ENCODE results near the gene SERPINB3. TPM values are rescaled to one million over a fixed set of nuclear protein-coding genes. Genes with fewer than 3 reads are reported as not detected.

The SERPINB3 gene
- polyA plus RNA-seq, 3 donors from 2014 or later: not detected

DNA sequence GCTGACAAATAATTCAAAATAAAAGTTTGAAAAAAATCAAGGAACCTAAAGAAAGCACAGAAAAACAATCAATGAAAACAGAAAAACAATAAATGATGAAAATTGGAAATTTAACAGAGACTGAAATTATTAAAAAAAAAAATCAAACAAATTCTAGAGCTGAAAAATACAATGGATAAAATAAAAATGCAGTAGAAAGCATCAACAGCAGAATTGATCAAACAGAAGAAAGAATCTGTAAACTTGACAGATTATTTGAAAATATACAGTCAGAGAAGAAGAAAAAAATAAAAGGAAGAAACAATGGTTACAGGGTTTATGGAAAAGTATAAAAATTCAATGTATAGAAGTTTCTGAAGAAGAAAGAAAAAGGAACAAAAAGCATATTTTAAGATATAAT is 33.9 kb downstream of the SERPINB3 start:
- no peaks in the 10 kb centered on the region for H3K4me1 Mint-ChIP-seq
- DNase-seq: no peak
- H3K27ac Mint-ChIP-seq: no peak overlapping the region
- H3K27me3 Mint-ChIP-seq (ENCODE audit: low read depth in 3 of 3): peaks cover under 1 to 5% (median 2%) of the 10 kb centered on the region in 3 donors
- peaks cover 14 to 46% (median 33%) of the 10 kb centered on the region in 6 donors for H3K9me3 Mint-ChIP-seq
- no peak overlapping the region for H3K4me3 Mint-ChIP-seq
- H3K36me3 Mint-ChIP-seq: no peaks in the 10 kb centered on the region

DNA sequence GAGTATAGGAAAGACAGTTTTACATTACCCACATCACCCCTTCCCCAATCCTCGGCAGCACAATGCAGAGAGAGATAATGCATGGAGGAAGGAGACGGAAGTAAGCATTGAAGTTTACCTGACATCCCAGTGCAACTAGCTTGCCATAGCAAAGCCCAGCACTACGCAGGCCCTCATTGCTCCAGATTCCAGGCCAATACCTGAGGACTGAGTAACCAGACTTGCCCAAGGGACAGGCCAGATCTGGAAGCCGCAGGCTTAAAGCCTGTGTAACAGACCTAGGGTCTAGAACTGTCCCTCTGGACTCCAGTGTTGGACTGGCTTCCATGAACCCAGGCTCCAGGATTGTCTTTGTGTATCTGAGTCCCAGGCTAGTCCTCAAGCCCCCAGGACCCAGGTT is 35.3 kb downstream of the SERPINB3 start:
- Mint-ChIP-seq H3K4me3 (no peak overlapping the region), H3K9me3 (peaks cover 20 to 49% (median 35%) of the 10 kb centered on the region in 6 donors), H3K4me1 (no peaks in the 10 kb centered on the region), H3K36me3 (no peaks in the 10 kb centered on the region), H3K27me3 (ENCODE audit: low read depth in 3 of 3) (peaks cover 0 to 5% (median 3%) of the 10 kb centered on the region in 3 donors), H3K27ac (no peak overlapping the region)
- no peak for DNase-seq

DNA sequence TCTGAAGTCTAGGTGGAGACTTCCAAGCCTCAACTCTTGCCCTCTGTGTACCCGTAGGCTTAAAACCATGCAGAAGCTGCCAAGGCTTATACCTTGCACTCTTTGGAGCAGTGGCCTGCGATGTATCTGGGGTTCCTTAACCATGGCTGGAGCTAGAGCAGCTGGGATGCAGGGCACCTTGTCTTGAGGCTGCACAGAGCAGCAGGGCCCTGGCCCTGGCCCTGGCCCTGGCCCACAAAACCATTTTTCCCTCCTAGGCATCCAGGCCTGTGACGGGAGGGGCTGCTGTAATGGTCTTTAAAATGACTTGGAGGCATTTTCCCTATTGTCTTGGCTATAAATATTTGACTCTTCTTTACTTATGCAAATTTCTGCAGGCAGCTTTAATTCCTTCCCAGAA is 36.8 kb downstream of the SERPINB3 start:
- H3K27ac Mint-ChIP-seq: no peak overlapping the region
- no peaks in the 10 kb centered on the region for H3K4me1 Mint-ChIP-seq
- H3K36me3 Mint-ChIP-seq: no peaks in the 10 kb centered on the region
- peaks cover 19 to 49% (median 34%) of the 10 kb centered on the region in 6 donors for H3K9me3 Mint-ChIP-seq
- DNase-seq: no peak
- no peak overlapping the region for H3K4me3 Mint-ChIP-seq
- peaks cover 0 to 5% (median 3%) of the 10 kb centered on the region in 3 donors for H3K27me3 Mint-ChIP-seq (ENCODE audit: low read depth in 3 of 3)

DNA sequence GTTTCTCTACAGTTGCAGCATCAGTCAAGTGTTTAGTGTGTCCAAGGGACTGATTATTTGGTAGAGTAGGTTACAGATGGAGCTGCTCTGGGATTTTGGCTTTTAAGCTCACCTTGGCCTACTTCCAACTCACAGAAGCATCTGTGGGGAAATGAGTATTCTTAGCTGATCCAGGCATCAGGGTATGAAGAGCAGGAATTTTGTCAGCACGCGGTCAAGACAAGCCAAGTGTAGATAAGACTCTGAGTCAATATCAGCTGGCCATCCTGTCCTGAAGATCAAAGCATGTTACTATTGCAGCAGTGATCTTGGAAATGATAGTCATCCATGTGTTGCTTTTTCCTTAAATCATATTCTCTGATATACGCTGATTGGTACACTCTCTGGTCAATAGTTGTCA is 42.0 kb downstream of the SERPINB3 start:
- no peak for DNase-seq
- H3K4me3 Mint-ChIP-seq: no peak overlapping the region

DNA sequence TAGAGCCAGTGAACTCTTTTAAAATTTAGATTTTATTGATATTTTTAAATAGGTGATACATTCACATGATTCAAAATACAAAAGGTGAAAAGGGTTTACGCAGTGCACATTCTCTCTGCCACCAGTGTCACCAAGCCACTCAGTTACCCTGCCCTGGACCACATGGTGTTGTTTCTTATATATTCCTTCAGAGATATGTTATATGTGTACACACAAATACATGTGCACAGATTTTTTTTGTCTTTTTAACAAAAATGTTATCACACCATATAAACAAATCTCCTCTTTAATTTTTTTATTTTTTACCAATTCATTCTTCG is 43.8 kb downstream of the SERPINB3 start:
- no peak for DNase-seq
- Mint-ChIP-seq H3K9me3 (peaks cover 0 to 10% (median 4%) of the 10 kb centered on the region in 6 donors), H3K4me3 (no peak overlapping the region), H3K27me3 (ENCODE audit: low read depth in 3 of 3) (peaks cover 0 to 6% (median 2%) of the 10 kb centered on the region in 3 donors), H3K27ac (no peak overlapping the region), H3K4me1 (no peaks in the 10 kb centered on the region), H3K36me3 (no peaks in the 10 kb centered on the region)

More for the DNA sequence above, 42.0 kb downstream of the SERPINB3 start:
- Mint-ChIP-seq H3K27ac (no peak overlapping the region), H3K4me1 (no peaks in the 10 kb centered on the region), H3K9me3 (peaks cover 4 to 21% (median 9%) of the 10 kb centered on the region in 6 donors), H3K36me3 (no peaks in the 10 kb centered on the region), H3K27me3 (ENCODE audit: low read depth in 3 of 3) (peaks cover 0 to 6% (median 2%) of the 10 kb centered on the region in 3 donors)

DNA sequence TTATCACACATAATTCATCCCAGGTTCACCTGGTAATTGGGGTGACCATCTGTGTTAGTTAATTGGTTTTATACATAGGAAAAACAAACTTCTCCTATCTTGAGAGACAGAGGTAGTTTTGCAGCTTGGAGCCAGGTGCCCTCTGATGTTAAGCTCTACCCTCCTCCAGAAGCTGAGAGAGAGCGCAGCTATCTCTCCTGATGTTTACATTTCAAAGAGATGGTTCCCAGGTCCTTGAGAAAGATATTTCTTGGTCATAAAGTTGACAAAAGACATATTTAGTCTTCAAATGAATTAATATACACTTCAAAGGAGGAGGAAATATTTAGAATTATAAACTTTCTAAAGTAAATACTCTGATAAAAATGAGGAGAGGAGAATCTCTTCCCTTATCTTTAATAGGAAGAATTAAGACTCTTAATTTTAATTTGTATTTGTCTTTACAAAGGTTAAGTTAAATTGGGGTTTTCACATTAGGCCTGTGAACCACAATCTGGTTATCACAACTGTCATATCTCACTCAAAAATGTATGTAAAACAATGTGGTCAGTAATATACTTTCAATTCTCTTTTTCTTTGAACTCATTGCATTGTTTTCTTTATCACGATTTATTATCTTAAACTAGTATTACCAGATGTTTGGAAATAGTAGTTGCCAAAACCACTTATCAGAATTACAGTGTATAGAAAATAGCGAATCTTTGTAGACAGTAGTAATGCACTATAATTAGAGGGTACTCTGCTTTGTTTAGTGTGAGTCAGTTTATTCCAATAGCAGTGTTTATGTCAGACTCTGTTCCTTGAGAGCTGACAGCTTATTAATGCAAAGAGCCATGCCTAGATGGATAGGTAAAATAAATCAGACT is 44.4 kb downstream of the SERPINB3 start:
- no peak for DNase-seq
- Mint-ChIP-seq H3K36me3 (no peaks in the 10 kb centered on the region), H3K27ac (no peak overlapping the region), H3K9me3 (peaks cover 0 to 10% (median under 1%) of the 10 kb centered on the region in 6 donors), H3K4me1 (no peaks in the 10 kb centered on the region), H3K27me3 (ENCODE audit: low read depth in 3 of 3) (peaks cover 0 to 3% (median 2%) of the 10 kb centered on the region in 3 donors), H3K4me3 (no peak overlapping the region)

DNA sequence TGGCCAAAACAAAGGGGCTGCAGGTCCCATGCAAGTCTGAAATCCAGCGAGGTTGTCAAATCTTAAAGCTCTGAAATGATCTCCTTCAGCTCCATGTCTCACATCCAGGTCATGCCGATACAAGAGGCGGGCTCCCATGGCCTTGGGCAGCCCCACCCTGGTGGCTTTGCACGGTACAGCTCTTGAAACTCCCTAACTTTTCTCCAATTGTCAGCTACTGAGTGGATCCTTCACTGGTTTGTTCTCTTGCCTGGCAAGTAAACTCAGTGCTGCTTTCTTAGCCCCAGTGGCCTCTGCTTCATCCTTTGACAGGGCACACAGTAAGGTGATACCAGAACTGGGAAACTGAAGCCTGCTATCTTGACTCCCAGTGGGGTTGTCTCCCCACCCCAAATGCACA is 48.3 kb downstream of the SERPINB3 start:
- H3K36me3 Mint-ChIP-seq: no peaks in the 10 kb centered on the region
- no peaks in the 10 kb centered on the region for H3K4me1 Mint-ChIP-seq
- H3K4me3 Mint-ChIP-seq: no peak overlapping the region
- DNase-seq: no peak
- H3K9me3 Mint-ChIP-seq: peaks cover 0 to 6% (median 0%) of the 10 kb centered on the region in 6 donors
- no peak overlapping the region for H3K27ac Mint-ChIP-seq
- H3K27me3 Mint-ChIP-seq (ENCODE audit: low read depth in 3 of 3): peaks cover 0 to 5% (median 2%) of the 10 kb centered on the region in 3 donors

DNA sequence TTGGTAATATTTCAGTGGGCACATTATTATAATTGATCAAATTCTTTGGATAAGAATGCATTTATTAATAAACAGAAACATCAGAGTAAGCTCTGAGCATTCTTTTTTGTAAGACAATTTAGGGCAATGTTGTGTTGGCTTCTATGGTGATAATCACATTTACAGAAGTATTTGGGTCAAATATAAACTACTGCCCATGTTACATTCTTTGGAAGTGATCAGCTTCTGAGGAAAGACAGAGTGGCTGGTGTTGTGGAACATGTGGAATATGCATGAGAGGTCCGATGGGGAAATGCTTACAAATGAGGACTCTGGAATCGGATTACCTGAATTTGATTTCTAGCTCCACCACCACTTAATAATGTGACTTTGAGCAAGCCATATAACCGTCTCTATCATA is 55.2 kb downstream of the SERPINB3 start:
- peaks cover 2 to 4% (median 2%) of the 10 kb centered on the region in 3 donors for H3K27me3 Mint-ChIP-seq (ENCODE audit: low read depth in 3 of 3)
- no peak for DNase-seq
- no peaks in the 10 kb centered on the region for H3K4me1 Mint-ChIP-seq
- peaks cover 0 to 2% (median 0%) of the 10 kb centered on the region in 3 donors for H3K36me3 Mint-ChIP-seq
- peaks cover 0 to 8% (median 0%) of the 10 kb centered on the region in 6 donors for H3K9me3 Mint-ChIP-seq
- no peak overlapping the region for H3K27ac Mint-ChIP-seq
- H3K4me3 Mint-ChIP-seq: no peak overlapping the region

Other genes starting within 250 kb of the SERPINB3 start
- gene VPS4B, start 239.4 kb downstream of the SERPINB3 start, polyA plus RNA-seq: 10 to 100 TPM; 63.5 to 99.1 (median 75.5) TPM
- gene SERPINB5, start 184.9 kb downstream of the SERPINB3 start, polyA plus RNA-seq: not detected
- not detected for gene SERPINB12, start 119.5 kb downstream of the SERPINB3 start, polyA plus RNA-seq
- not detected for gene SERPINB13, start 74.5 kb downstream of the SERPINB3 start, polyA plus RNA-seq
- not detected for gene SERPINB4, start 17.6 kb downstream of the SERPINB3 start, polyA plus RNA-seq
- not detected for gene SERPINB11, start 41.1 kb upstream of the SERPINB3 start, polyA plus RNA-seq
- not detected for gene SERPINB7, start 113.5 kb upstream of the SERPINB3 start, polyA plus RNA-seq
- not detected for gene SERPINB2, start 225.8 kb upstream of the SERPINB3 start, polyA plus RNA-seq
- not detected for gene SERPINB10, start 246.1 kb upstream of the SERPINB3 start, polyA plus RNA-seq

Data from immature natural killer cell (primary cell).